Fibroblast of skin of left quadriceps (primary cell): Measurements from ENCODE around the gene SLC26A2.
A peak's percentile ranks its signal among the peaks of the same experiment; 100 is the strongest.

Experiments used
- DNase-seq, 2 experiments: peaks; one replicate each; pipeline ENCODE4 v3.0.0-alpha.2; 2013; ENCODE audit warnings: low read depth in 2 of 2

Gene SLC26A2

DNA sequence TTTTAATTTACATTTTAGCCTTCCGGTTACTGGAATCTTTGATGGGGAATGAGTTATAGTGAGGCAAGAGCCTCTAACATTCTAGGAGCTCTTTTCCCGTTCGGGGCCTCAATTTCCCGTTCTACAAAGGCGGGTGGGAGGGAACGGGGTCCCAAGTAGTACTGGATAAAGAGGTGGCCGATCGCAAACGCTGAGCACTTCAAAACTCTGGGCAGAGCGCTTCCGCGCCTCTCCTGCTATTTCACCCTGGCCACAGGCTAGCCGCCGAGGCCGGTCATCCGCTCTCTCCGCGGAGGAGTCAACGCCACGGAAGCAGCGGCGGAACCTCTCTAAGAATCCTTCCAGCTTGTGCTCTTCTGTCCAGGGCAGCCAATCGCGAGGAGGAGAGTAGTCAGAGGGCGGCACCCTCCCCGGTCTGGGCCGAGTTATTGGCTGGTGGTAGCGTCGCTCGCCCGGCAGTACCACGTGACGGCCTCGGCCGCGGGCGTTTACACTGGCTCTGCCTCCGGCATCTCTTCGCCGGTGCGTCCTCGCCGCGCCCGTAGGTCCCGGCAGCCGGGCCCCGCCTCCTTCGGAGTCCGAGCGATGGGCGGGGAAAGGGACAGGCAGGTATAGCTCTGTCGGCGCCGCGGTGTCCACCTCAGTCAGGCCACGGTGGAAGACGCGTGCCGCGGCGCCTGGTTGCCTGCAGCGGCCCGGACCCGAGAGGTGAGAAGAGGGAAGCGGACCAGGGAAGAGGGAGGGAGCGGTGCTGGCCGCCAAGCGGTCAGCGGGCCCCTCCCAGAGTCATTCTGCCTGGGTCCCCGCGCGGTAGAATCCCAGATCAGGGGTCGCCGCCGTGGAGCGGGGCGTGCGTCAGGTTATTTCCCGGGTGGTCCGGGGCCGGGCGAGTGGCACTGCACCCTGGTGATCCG lies at the start of gene SLC26A2:
TSS of gene SLC26A2 (plus strand) at position 487 of the 914 bp plus-strand sequence. CDS start 16,895 bp downstream, outside the sequence.
- peak; percentile 93 to 94 for DNase-seq

DNA sequence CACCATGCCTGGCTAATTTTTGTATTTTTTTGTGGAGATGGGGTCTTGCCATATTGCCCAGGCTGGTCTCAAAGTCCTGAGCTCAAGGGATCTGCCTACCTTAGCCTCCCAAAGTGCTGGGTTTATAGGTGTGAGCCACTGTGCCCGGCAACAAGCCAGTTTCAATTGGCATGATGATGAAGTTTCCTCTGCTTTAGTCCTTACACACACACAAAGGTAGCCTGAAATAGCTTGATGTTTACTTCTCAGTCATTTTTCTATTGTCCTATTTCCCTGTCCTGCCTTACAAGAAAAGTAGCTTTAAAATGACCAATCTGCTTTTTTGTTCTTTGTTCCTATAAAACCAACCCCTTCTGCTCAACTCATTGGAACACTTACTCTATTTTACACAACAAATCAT lies 49.5 kb upstream of the SLC26A2 start:
- no peak for DNase-seq

DNA sequence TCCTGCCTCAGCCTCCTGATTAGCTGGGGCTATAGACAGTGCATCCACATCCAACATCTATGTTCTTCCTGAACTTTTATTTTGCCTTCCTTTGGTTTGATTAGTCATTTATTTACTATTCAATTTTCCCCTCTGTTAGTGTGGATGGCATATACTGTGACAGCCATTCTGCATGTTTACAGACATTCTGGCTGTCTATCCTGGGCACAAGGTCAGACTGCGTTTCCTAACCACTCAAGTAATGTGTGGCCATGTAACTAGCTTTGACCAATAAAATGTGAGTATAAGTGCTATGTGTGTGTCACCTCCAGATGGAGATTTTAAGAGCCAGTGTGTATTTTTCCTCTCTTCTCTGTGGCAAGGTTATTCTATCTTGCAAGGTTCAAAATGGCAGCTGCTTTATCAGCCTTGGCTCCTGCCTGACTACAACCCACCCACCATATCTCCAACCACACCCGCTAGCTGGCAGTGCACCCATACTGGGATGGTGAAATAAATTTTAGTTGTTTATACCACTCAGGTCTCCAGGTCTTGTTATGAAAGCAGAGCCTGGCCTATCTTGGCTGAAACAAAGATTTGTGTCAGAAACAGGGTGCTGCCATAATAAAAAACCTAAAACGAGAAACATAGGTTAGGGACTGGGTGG lies 48.2 kb upstream of the SLC26A2 start:
- no peak for DNase-seq

DNA sequence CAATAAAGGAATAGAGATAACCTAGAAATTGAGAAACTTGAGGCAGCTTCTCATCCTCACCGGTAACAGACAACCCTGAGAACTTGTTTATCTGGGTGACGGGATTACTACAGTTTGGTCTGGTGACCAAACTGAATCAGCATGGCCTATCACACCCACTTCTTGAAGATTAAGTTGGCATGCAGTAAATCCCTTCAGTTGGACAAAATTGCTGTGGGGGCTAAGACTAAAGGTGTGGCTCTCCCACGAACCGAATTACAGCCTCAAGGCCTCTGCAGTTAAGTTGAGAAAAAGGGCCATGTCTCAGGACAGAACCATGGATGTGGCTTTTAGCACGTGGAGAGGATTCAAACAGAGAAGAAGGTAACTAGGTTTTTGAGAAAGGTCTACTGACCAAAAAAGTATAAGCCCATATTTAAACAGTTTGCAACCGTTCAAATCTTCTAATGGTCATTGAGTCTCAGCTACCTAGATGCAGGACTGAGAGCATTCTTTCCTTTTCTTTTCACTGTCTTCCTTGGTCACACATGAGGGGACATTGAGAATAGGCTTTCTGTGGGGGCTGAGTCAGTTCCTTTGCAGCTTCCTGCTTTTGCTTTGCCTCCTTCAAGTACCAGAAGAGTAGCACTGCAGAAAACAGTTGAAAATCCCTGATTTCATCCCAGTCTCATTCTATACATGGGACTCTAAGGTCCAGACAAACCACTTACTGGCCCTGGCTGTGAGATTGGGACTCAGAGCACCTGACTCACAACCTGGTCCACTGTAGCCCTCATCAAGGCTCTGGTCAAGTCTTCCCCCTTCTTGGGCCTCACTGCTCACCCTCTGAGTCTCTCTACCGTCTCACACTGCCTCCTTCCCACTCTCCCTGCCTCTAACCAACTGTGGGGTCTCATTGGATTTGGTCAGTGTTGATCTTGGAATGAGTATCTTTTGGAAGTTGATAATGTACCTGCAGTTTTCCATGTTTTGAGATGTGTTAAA lies 46.8 kb upstream of the SLC26A2 start:
- DNase-seq = no peak

DNA sequence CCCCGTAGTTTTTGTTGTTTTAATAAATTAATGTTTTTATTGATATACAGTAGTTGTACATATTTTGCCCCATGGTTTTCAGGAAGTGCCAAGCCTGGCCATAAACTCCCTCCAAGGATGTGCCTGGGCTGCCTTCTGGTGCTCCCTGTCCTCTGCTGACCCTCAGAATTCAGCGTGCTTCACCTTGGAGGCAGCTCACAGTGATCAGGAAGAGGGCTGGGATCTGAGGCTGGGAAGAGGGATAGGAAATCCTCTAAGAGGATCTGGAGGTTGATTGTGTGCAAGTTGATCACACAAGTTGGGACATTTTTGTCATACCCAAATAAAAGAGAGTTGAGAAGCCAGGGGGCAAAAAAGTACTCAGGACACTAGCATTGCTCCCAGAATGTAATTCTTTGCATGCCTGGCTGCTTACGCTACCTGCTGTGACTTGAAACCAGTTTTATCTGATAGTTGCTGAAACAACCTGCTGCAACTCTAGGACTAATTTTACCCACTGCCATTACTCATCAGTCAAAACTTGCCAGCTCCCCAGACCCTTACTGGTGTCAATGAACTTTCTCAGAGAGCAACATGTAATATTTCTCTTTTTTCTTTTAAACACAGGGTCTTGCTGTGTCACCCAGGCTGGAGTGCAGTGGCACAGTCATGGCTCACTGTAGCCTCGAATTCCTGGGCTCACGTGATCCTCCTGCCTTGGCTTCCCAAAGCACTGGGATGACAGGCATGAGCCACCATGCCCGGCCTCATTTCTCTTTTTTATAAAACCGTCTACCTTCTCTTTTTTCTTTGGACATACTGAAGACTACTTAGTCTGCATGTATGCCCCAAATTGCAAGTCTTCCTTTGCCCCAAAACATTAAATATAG lies 44.9 kb upstream of the SLC26A2 start:
- DNase-seq = no peak

DNA sequence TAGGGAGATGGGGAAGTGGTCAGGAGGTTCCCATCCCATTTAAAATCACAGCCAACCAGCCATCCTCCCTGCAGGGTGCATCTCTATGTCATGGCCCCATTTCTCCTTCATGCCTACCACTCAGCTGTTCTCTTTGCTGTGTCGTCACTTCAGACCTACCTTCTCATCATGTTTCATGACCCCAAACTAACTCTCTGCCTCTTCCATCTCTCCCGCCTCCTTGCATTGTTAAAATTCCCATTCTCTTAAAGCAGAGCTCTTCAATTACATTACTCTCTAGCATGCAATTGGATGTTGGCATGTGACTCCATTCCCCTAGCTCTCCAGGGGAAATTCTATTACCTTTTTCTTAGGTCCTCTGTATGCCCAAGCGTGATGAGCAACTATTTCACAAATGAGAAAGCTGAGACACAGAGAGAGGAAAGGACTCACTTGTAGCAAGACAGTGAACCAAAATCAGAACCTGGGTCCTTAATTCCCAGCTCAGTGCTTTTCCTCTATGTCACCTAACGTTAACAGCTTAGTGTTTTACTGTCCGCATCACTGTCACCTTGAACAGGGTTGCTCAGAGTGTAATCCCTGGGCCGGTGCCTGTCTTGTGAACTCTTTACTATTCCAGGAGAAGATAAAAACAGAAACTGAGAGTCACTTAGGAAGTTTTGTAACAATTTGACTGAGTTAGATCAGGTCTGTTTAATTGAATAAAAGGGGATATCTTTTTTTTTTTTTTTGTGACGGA lies 44.1 kb upstream of the SLC26A2 start:
- DNase-seq = no peak

DNA sequence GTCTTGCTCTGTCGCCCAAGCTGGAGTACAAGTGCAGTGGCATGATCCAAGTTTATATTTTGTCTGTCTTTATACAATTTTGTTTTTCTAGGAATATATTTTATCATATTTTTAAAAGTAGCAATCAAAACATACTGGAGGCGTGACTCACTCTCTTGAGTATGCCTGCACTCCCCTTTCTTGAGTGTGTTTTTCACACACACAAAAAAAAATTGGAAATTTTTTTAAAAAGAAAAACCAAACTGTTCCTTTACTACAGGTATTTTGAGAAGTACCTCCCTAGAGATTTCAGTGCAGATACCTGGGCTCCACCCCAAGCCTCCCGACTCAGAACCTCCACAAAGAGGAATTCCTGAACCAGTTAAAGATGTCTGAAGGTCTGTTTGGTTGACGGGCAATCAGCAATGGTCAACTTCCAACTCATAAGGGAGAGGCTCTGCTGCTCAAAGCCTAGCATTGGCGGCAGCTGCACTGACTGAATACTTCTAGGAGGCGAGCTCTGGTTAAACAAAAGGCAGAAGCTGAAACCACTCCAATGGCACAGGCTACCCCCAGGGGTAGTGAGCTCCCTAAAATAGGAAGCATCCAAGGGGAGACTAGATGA lies 43.4 kb upstream of the SLC26A2 start:
- DNase-seq = no peak

DNA sequence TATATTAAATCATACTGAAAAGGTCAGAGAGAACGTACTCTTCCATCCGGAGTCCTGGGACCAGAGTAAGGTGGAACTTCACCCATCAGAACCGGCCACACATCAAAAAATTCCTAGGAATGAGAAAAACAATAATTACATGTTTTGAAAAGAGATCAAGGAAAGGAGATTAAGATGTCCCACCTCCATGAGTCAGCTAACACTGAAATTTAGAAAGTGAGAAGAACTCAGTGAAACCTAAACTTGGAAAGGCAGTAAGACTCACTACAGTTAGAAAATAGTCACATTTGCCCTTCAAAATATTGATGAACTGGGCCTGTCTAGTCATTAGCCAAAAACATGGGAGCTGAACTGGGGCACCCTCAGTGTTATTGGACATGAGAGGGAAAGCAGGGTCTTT lies 39.0 kb upstream of the SLC26A2 start:
- no peak for DNase-seq

DNA sequence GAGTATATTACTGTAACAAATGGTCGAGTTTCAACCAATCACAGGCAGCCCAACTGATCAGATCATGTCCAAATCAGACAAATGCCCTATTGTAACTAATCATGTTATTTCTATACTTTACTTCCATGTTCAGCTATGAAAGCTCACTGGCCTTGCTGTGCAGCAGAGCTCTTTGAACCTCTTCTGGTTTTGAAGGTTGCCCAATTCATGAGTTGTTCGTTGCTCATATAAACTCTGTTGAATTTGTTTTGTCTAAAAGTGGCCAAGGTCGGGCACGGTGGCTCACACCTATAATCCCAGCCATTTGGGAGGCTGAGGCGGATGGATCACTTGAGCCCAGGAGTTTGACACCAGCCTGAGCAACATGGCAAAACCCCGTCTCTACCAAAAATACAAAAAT lies 37.6 kb upstream of the SLC26A2 start:
- DNase-seq = no peak

DNA sequence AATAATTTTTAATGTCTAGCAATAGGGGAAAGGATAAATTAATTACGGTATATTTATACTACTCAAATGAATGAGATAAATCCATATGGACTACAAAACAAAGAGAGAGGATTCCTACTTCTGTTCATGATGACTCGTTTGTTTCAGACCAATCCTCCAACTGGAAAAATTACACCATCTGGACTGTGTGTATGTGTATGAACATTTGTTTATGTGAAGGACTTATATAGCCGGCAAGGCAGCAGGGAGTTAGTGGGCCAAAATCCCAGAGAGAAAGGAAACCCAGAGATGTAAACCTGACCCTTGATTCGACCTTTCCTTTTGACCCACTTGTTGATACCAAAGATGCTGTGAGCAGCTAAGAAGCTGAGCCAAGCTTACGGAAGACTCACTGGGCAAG lies 36.1 kb upstream of the SLC26A2 start:
- DNase-seq = no peak

DNA sequence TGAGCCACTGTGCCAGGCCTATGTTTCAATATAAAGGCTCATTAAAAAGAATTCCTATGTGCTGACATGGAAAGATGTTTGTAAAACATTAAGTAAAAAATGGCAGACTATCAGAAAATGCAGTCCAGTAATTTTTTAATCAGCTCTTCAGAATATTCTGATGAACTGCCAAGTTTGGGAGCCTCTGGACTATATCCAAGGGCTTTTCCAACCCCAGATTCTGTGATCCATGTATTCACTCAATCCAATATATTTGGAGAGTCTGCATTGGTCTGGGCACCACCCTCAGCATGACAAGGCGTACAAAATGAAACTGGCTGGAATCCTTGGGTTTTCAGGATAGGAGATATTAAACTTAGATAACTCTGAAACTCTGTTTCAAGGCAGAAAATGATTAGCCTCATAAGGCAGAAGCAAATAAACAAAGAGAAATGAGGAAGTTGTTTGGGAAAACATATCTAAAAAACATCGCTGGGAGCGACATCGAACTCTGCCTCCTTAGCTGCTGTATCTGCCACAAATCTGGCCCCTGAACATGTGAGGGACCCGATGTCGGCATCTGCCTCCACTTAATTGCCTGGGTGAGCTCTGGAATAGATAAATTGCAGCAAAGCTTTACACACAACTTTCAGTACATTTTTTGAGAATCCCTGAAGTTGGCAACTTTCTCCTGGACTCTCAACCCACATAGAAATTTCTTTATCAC lies 30.4 kb upstream of the SLC26A2 start:
- no peak for DNase-seq

DNA sequence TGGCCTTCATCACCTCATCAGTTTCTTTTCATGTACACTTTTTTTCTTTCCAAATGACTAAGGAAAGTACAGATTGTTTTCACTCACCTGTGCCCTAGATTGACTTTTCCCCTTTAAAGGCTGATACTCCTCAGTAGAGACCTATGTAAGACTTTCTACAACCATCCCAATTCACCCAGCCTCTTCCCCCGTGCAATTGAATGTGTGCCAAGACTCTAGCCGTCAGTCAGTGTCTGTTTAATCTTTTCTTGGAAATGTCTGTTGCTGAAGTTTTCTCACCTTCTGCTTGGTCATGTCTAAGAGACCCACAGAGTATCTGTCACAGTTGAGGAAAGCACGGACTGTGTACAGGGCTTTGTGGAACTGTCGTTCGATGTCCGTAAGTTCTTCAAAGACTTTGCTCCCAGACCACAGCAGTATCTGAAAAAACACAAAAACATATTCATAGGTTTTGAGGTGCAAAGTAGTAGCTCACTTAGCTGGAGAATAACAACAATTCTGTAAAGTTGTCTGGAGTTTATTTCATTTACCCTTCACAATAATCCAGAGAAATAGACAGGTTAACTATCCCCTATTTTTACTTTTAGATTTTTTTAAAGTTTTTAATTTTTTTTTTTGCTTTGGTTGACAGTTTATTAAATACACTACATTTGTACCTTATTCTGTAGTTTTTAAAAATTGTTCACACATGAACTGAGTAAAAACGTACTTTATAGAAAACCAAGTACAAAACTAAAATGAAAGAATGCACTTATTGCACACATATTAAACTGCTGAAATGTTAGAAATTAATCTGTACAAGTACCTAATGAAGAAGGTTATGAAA lies 29.6 kb upstream of the SLC26A2 start:
- no peak for DNase-seq

DNA sequence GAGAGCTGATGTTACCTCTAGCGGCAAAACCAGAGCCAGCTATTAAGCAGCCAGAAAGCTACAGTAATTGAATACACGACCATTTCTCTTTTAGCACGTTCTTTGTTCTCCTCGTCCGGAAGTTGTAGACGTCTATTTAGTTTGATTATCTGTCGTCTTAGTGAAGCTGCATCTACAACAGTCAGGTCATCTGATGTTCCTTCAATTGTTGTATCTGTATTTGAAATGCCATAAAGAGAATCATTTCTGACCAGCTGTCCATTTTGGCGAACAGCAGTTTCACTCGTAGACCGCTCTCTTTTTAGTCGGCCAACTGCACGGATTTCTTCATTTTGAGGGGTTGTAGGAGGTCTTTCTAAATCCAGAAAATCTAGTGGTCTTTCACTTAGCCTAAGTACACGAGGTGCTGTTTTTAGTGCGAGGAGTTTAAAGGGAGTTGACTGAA lies 28.5 kb upstream of the SLC26A2 start:
- no peak for DNase-seq

DNA sequence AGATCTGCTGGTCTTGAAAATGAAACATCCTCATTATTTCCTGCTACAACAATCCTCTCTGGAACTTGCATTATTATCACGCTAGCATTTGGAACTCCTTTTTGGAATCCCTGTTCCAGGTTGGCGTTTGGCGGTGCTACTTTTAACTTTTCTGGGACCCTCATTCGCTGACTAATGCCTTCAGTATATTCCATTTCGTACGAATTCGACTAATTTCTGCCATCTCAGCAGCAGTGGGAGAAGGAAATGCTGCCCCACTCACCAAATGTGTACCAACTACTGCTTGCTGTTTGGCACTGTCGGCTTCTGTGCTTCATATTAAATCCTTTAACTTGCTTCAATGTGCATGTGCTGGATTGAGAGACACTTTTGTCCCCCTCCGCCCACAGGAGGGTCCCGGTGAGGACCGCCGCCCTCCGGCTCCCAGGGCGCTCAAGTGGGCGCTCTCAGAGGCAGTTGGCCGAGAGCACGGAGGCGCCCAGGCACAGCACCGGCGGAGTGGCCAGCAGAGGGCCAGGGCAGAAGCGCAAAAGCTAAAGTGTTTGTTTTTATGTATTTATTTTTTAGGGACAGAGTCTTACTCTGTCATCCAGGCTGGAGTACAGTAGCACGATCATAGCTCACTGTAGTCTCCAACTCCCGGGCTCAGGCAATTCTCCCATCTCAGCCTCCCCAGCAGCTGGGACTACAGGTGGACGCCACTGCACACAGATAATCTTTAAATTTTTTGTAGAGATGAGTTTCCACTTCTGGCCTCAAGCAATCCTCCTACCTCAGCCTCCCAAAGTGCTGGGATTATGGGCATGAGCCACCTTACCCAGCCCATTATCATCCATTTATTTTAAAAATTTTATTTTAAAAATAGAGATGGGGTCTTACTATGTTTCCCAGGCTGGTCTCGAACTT lies 27.9 kb upstream of the SLC26A2 start:
- DNase-seq = no peak

DNA sequence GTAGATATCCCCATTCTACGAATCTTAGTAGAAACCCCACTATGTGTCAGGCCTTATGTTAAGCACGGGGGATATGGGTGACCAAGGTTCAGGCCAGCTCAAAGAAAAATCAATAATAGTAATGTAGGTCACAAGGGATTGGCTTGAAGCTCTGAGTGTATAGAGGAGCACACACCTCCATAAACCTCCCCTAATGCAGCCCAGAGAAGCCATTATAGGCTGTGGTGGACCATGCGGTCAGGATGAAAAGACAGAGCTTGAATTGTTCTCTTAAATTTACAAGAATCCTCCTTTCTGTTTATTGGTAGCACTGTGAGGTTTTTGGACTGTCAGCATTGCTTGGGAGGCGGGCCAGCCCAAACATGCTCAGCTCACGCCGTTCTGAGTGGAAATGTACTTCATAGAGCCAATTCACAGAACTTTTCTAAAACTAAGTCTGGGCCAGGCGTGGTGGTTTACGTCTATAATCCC lies 25.1 kb upstream of the SLC26A2 start:
- DNase-seq = no peak

DNA sequence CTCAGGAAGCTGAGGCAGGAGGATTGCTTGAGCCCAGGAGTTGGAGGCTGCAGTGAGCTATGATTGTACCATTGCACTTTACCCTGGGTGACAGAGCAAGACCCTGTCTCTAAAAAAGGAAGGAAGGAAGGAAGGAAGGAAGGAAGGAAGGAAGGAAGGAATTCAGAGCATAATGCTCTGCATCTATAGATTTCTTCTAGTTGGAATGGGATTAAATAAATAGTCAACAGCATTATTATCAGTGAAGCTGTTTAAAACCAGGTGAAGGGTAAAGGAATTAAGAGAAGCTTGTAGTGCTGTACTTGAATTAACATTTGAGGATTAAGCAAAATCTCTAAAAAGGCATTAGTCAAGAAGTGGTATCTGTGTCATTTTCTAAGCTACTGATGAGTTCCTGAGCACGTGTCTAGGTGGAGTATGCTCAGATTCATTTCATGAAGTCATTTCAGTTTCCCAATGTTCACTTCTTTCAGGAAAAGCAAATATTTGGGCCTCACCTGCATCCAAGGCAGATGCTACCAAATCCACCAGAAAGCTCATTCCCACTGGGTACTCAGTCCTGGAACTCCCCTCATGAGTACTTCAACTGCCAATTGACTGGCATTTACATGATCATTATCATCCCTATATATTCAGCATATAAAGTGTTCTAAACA lies 24.4 kb upstream of the SLC26A2 start:
- DNase-seq = no peak

DNA sequence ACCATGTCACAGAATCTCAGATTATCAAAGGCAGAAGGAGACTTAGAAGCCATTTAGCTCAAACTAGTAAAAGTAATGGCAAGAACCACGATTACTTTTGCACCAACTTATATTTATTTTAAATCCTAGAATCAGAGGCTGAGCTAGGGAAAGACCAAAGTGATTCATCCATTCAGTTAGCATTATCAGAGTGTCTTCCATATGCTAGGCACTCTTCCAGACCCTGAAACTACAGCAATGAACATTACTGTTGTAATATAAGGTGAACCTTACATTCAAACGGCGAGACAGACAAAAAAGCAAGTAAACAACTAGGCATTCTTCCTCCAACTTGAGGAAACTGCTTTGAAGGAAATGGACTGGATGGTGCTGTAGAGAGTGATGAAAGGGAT lies 23.9 kb upstream of the SLC26A2 start:
- DNase-seq = no peak
